NCI-H1694 treated with DMSO at 0.1 percent for 48 hours (cell line): Measurements from ENCODE around the gene DYRK4.
"Not testable (repeated sequence)": the region's sequence is repeated elsewhere in the genome, so short reads cannot be mapped to it uniquely, and the experiment has no call there.

Experiments
- DNase-seq: peaks from one replicate; lab custom pipeline; 2025; lab: John Stamatoyannopoulos, UW

Gene DYRK4

GRCh38 chr12:4562034-4562657 is at the start of gene DYRK4:
DYRK4 (plus strand) TSS chr12:4562208; CDS start chr12:4562246, 38 bp downstream.
- DNase-seq = no peak

GRCh38 chr12:4518106-4518728 is 43.8 kb upstream of the DYRK4 start:
- no peak for DNase-seq

- DNase-seq = not testable (repeated sequence)
These were observed 38.6 kb upstream of the DYRK4 start for GRCh38 chr12:4523443-4523842.

GRCh38 chr12:4526923-4527546 is 35.0 kb upstream of the DYRK4 start:
- peak; percentile 60 for DNase-seq

- DNase-seq = no peak
These were observed 31.8 kb upstream of the DYRK4 start for GRCh38 chr12:4530160-4530559.

GRCh38 chr12:4530982-4531586 is 30.9 kb upstream of the DYRK4 start:
- no peak for DNase-seq

- DNase-seq = no peak
These were observed 26.9 kb upstream of the DYRK4 start for GRCh38 chr12:4535092-4535491.

- no peak for DNase-seq
These were observed 26.1 kb upstream of the DYRK4 start for GRCh38 chr12:4535871-4536270.

GRCh38 chr12:4538207-4539160 is 23.5 kb upstream of the DYRK4 start, which contains the start of gene RAD51AP1:
RAD51AP1 (plus strand) TSS chr12:4538890; CDS start chr12:4538940, 50 bp downstream.
- DNase-seq = peak; percentile 97

GRCh38 chr12:4539167-4539870 is 22.7 kb upstream of the DYRK4 start:
- DNase-seq = no peak

- no peak for DNase-seq
These were observed 21.8 kb upstream of the DYRK4 start for GRCh38 chr12:4540170-4540569.

- no peak for DNase-seq
These were observed 21.4 kb upstream of the DYRK4 start for GRCh38 chr12:4540638-4541037.

- no peak for DNase-seq
These were observed 16.8 kb upstream of the DYRK4 start for GRCh38 chr12:4545195-4545594.

GRCh38 chr12:4552191-4552590 is 9.8 kb upstream of the DYRK4 start:
- DNase-seq = no peak

- DNase-seq = no peak
These were observed 8.1 kb upstream of the DYRK4 start for GRCh38 chr12:4553943-4554342.

- no peak for DNase-seq
These were observed 6.2 kb upstream of the DYRK4 start for GRCh38 chr12:4555804-4556203.

GRCh38 chr12:4556735-4557530 is 5.1 kb upstream of the DYRK4 start:
- DNase-seq = no peak

- DNase-seq = no peak
These were observed 4.4 kb upstream of the DYRK4 start for GRCh38 chr12:4557586-4557985.

- DNase-seq = no peak
These were observed 3.8 kb upstream of the DYRK4 start for GRCh38 chr12:4558171-4558570.

- DNase-seq = no peak
These were observed 1.3 kb downstream of the DYRK4 start for GRCh38 chr12:4563336-4563735.
